Measurements from ENCODE around the gene TENM3. TPM values are rescaled to one million over a fixed set of nuclear protein-coding genes. Genes with fewer than 3 reads are reported as not detected.

TENM3 gene
- total and polyA plus RNA-seq, 2 experiments from 2014 or later, result 16.1 to 70.9 TPM

DNA sequence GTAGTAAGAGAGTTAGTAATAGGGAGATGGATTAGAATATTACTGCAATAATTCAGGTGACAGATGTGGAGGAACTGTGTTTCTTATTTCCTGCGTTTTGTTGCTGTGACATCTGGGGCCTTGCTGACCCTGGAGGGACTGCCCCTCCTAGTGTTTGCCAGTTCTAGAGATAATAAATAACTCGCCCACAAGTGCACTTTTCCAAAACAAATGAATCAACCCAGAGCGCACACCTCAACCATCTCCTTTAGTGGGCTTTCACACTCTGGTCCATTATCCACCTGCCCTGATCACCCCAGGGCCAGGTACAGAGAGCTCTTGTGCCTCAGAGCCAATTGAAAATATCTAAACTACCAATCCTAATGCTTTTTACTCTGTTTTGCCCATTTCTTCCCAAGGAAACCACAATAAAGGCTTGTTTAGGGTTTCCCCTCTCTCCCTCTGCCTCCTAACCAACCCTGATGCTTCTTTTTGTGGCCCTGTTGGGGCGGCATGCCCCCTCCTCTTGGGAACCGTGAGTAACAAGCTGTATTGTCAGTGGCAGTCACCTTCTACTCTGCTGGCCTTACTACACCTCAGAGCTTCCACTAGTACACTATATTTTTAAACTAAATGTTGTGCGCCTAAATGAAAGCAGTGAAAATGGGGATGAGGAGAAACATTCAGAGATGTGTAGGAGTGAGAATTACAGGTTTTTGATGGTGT is 270.5 kb downstream of the TENM3 start:
- Histone ChIP-seq H3K27ac (no peak overlapping the region), H2AFZ (no peak overlapping the region), H3K4me3 (no peak overlapping the region), H3K4me2 (no peak overlapping the region), H3K36me3 (replicated peaks; ENCODE audit: insufficient read depth, low read depth) (no peaks in the 10 kb centered on the region), H3K9me3 (ENCODE audit: low read depth) (no peaks in the 10 kb centered on the region), H3K9me2 (replicated peaks; ENCODE audit: insufficient read depth) (no peaks in the 10 kb centered on the region), H3K27me3 (no peaks in the 10 kb centered on the region), H3K79me2 (peaks cover 33% of the 10 kb centered on the region), H4K20me1 (ENCODE audit: insufficient read depth, poor library complexity, severe bottlenecking) (no peaks in the 10 kb centered on the region), H3K4me1 (ENCODE audit: insufficient read depth) (no peaks in the 10 kb centered on the region)
- DNase-seq (ENCODE audit: low spot score), result no peak
- TF ChIP-seq EZH2 (IDR thresholded peaks at IDR 0.05; ENCODE audit: borderline replicate concordance) (no peak), EZH2phosphoT487 (IDR thresholded peaks at IDR 0.05; ENCODE audit: low read depth, severe bottlenecking, unreplicated experiment) (no peak), CTCF (IDR thresholded peaks at IDR 0.05; ENCODE audit: poor library complexity) (no peak)
- WGBS (ENCODE audit: low lambda C conversion rate, missing lambda C conversion rate), result 87% methylated on average over 6 of the region's 6 CpGs

GRCh38 chr4:182518421-182518820 is 275.2 kb downstream of the TENM3 start:
- Histone ChIP-seq H3K79me2 (peaks cover 36% of the 10 kb centered on the region), H3K9me3 (ENCODE audit: low read depth) (no peaks in the 10 kb centered on the region), H3K27ac (no peak overlapping the region), H4K20me1 (ENCODE audit: insufficient read depth, poor library complexity, severe bottlenecking) (peaks cover 7% of the 10 kb centered on the region), H3K27me3 (no peaks in the 10 kb centered on the region), H3K36me3 (replicated peaks; ENCODE audit: insufficient read depth, low read depth) (no peaks in the 10 kb centered on the region), H2AFZ (no peak overlapping the region), H3K9me2 (replicated peaks; ENCODE audit: insufficient read depth) (no peaks in the 10 kb centered on the region), H3K4me3 (no peak overlapping the region), H3K4me1 (ENCODE audit: insufficient read depth) (no peaks in the 10 kb centered on the region), H3K4me2 (no peak overlapping the region)
- WGBS (ENCODE audit: low lambda C conversion rate, missing lambda C conversion rate), result 23% methylated on average over 1 of the region's 1 CpG
- no peak for TF ChIP-seq EZH2 (IDR thresholded peaks at IDR 0.05; ENCODE audit: borderline replicate concordance)
- no peak for TF ChIP-seq EZH2phosphoT487 (IDR thresholded peaks at IDR 0.05; ENCODE audit: low read depth, severe bottlenecking, unreplicated experiment)
- TF ChIP-seq CTCF (IDR thresholded peaks at IDR 0.05; ENCODE audit: poor library complexity), result no peak
- DNase-seq (ENCODE audit: low spot score), result no peak

DNA sequence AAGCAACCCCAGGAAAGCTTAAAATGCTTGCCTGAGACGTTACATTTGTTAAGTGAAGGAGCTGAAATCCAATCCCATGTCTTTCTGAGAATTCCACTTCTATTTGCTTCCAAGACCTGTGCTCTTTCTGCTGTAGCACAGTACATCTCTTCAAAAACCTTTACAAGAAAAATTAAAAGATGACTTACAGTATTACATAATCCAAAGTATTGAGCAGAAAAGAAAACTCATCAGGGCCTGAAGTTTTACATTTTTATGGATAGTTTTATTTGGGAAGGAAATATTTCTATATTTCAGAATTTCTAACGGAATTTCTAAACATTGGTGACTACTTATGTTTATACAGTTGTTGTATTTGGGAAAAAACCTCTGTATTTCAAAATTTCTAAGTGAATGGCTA is 276.3 kb downstream of the TENM3 start:
- Histone ChIP-seq H3K36me3 (replicated peaks; ENCODE audit: insufficient read depth, low read depth) (no peaks in the 10 kb centered on the region), H3K27me3 (no peaks in the 10 kb centered on the region), H3K4me3 (no peak overlapping the region), H3K4me1 (ENCODE audit: insufficient read depth) (no peaks in the 10 kb centered on the region), H2AFZ (no peak overlapping the region), H3K9me2 (replicated peaks; ENCODE audit: insufficient read depth) (no peaks in the 10 kb centered on the region), H4K20me1 (ENCODE audit: insufficient read depth, poor library complexity, severe bottlenecking) (peaks cover 7% of the 10 kb centered on the region), H3K79me2 (peaks cover 33% of the 10 kb centered on the region), H3K9me3 (ENCODE audit: low read depth) (no peaks in the 10 kb centered on the region), H3K4me2 (no peak overlapping the region), H3K27ac (no peak overlapping the region)
- TF ChIP-seq EZH2phosphoT487 (IDR thresholded peaks at IDR 0.05; ENCODE audit: low read depth, severe bottlenecking, unreplicated experiment) (no peak), EZH2 (IDR thresholded peaks at IDR 0.05; ENCODE audit: borderline replicate concordance) (no peak), CTCF (IDR thresholded peaks at IDR 0.05; ENCODE audit: poor library complexity) (no peak)
- no peak for DNase-seq (ENCODE audit: low spot score)
- WGBS (ENCODE audit: low lambda C conversion rate, missing lambda C conversion rate), result 75% methylated on average over 2 of the region's 2 CpGs

Measured in hepatocyte (in vitro differentiated cells).